Karpas-422 (cell line): ENCODE results near the gene CDX1. TPM values are rescaled to one million over a fixed set of nuclear protein-coding genes. Genes with fewer than 3 reads are reported as not detected.

Experiments
- DNase-seq: peaks from one replicate; pipeline ENCODE4 v3.0.0-alpha.2; 2015
- H2AFZ ChIP-seq: fragments of 200-600 bp; sonication (generic); 2 replicates; pipeline ENCODE4 v1.6.1; 2014; ENCODE audit warnings: antibody characterized with exemption, low read length, mixed read lengths
- H3K27ac ChIP-seq: fragments of 200-600 bp; sonication (generic); 2 replicates; pipeline ENCODE4 v1.5.1; 2014; ENCODE audit warnings: mild to moderate bottlenecking, low read length, moderate library complexity
- H3K27me3 ChIP-seq: fragments of 200-600 bp; sonication (generic); 2 replicates; pipeline ENCODE4 v1.6.1; 2014; ENCODE audit warnings: low read length, mixed read lengths
- H3K36me3 ChIP-seq: fragments of 200-600 bp; sonication (generic); 2 replicates; pipeline ENCODE4 v1.6.1; 2014; ENCODE audit warnings: low read length, mixed read lengths; ENCODE audit not compliant: insufficient read depth
- H3K4me1 ChIP-seq: fragments of 200-600 bp; sonication (generic); 2 replicates; pipeline ENCODE4 v1.6.1; 2014; ENCODE audit warnings: mild to moderate bottlenecking, low read length, mixed read lengths
- H3K4me2 ChIP-seq: fragments of 200-600 bp; sonication (generic); 2 replicates; pipeline ENCODE4 v1.6.1; 2014; ENCODE audit warnings: low read length, low read depth, mild to moderate bottlenecking; ENCODE audit not compliant: poor library complexity, severe bottlenecking
- H3K4me3 ChIP-seq: fragments of 200-600 bp; sonication (generic); 2 replicates; pipeline ENCODE4 v1.5.1; 2014; ENCODE audit warnings: mild to moderate bottlenecking, antibody characterized with exemption, low read length, mixed read lengths
- H3K79me2 ChIP-seq: fragments of 200-600 bp; sonication (generic); 2 replicates; pipeline ENCODE4 v1.6.1; 2014; ENCODE audit warnings: mild to moderate bottlenecking, low read length, mixed read lengths
- H3K9ac ChIP-seq: fragments of 200-600 bp; sonication (generic); 2 replicates; pipeline ENCODE4 v1.6.0; 2014; ENCODE audit warnings: low read length
- H3K9me2 ChIP-seq: fragments of 200-600 bp; sonication (generic), shearing (Covaris generic); replicated peaks from 2 replicates; pipeline ENCODE4 v1.6.0; 2014; ENCODE audit warnings: mild to moderate bottlenecking, low read length, moderate library complexity; ENCODE audit not compliant: insufficient read depth
- H3K9me3 ChIP-seq: fragments of 300-700, 200-600 bp; sonication (generic); 2 replicates; pipeline ENCODE4 v1.6.1; 2014; ENCODE audit warnings: low read length, mixed read lengths
- H4K20me1 ChIP-seq: fragments of 200-600 bp; sonication (generic); 2 replicates; pipeline ENCODE4 v1.6.1; 2014; ENCODE audit warnings: mild to moderate bottlenecking, antibody characterized with exemption, low read length, low read depth; ENCODE audit not compliant: insufficient read depth
- total RNA-seq: library from RNA; depleted of rRNA; stranded (reverse); fragments of >200 nt; shearing (Covaris generic); gene quantifications from 2 replicates; pipeline ENCODE4 v1.2.3, GENCODE V29; 2014; ENCODE audit warnings: low replicate concordance

The CDX1 gene
- total RNA-seq, 1 experiment from 2014 or later = not detected

- Histone ChIP-seq H3K27me3 (no peaks in the 10 kb centered on the region), H3K4me1 (peaks cover 12% of the 10 kb centered on the region), H3K9ac (no peak overlapping the region), H3K9me2 (no peaks in the 10 kb centered on the region), H3K9me3 (no peaks in the 10 kb centered on the region), H3K4me2 (peak overlapping the region; percentile 13), H2AFZ (no peak overlapping the region), H4K20me1 (peaks cover 9% of the 10 kb centered on the region; the same call in 1 of the 2 replicates), H3K27ac (no peak overlapping the region), H3K36me3 (no peaks in the 10 kb centered on the region), H3K4me3 (no peak overlapping the region), H3K79me2 (no peaks in the 10 kb centered on the region)
- DNase-seq = peak; percentile 79
These were observed 11.9 kb upstream of the CDX1 start for GRCh38 chr5:150154618-150155128.

- no peak within 1 kb of the TSS for H3K27ac ChIP-seq
- no peak within 1 kb of the TSS for H3K4me3 ChIP-seq
- no peaks in the 10 kb centered on the region for H3K27me3 ChIP-seq
- no peak within 1 kb of the TSS for H3K9ac ChIP-seq
- H4K20me1 ChIP-seq = peaks cover 16% of the 10 kb centered on the region; the same call in 1 of the 2 replicates
- no peak for DNase-seq
- H3K4me1 ChIP-seq = peaks cover 18% of the 10 kb centered on the region
- peak within 1 kb of the TSS; percentile 13 for H3K4me2 ChIP-seq
- no peaks in the 10 kb centered on the region for H3K9me2 ChIP-seq
- no peaks in the 10 kb centered on the region for H3K36me3 ChIP-seq
- no peaks in the 10 kb centered on the region for H3K79me2 ChIP-seq
- no peaks in the 10 kb centered on the region for H3K9me3 ChIP-seq
- no peak within 1 kb of the TSS for H2AFZ ChIP-seq
These were observed 11.1 kb upstream of the CDX1 start, which contains the start of gene PDGFRB for GRCh38 chr5:150155258-150156026. Gene PDGFRB, minus strand, starts transcription at chr5:150155845. Its CDS starts 18,798 bp downstream, at chr5:150137047.

DNA sequence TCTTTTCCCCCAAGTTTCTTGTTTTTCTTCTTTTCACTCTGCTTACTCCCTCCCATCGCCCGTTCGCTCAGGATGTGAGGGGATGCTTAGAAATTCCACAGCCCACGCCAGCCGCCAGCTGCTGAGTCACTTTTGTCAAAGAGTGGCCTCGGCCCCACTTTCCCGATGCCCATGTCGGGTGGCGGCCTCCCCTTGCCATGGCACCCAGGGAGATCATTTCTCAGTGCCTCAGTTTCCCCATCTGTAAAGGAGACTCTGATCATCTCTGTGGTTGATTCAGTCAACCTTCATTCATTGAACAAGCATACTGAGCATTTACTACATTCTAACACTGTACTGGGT is 10.6 kb upstream of the CDX1 start:
- Histone ChIP-seq H3K4me1 (peaks cover 18% of the 10 kb centered on the region), H4K20me1 (peaks cover 16% of the 10 kb centered on the region; the same call in 1 of the 2 replicates), H3K27ac (no peak overlapping the region), H3K27me3 (no peaks in the 10 kb centered on the region), H3K9ac (no peak overlapping the region), H3K36me3 (no peaks in the 10 kb centered on the region), H3K4me2 (no peak overlapping the region), H3K9me2 (no peaks in the 10 kb centered on the region), H3K4me3 (no peak overlapping the region), H3K79me2 (no peaks in the 10 kb centered on the region), H2AFZ (no peak overlapping the region), H3K9me3 (no peaks in the 10 kb centered on the region)
- no peak for DNase-seq

DNA sequence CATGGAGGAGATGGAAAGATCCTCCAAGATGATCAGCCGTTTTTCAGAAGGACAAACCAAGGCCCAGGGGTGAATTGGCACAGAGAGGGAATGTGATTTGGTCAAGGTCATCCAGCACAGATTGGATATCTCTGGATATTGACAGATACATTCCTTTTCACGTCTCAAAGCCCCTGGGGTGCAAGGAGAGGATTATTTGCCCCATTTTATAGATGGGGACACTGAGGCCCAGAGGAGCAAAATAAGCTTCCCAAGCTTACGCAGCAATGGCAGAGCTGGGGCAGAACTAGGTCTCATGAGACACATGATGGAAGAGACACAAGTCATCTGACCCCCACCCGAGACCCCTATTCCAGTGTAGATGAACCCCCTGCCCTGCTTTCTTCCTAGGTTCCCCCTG is 10.0 kb upstream of the CDX1 start:
- Histone ChIP-seq H3K27me3 (no peaks in the 10 kb centered on the region), H3K4me3 (no peak overlapping the region), H3K9me2 (no peaks in the 10 kb centered on the region), H3K27ac (no peak overlapping the region), H3K79me2 (no peaks in the 10 kb centered on the region), H4K20me1 (peaks cover 16% of the 10 kb centered on the region; the same call in 1 of the 2 replicates), H3K9ac (no peak overlapping the region), H3K4me2 (no peak overlapping the region), H3K9me3 (no peaks in the 10 kb centered on the region), H2AFZ (no peak overlapping the region), H3K36me3 (no peaks in the 10 kb centered on the region), H3K4me1 (peaks cover 20% of the 10 kb centered on the region)
- DNase-seq = no peak

DNA sequence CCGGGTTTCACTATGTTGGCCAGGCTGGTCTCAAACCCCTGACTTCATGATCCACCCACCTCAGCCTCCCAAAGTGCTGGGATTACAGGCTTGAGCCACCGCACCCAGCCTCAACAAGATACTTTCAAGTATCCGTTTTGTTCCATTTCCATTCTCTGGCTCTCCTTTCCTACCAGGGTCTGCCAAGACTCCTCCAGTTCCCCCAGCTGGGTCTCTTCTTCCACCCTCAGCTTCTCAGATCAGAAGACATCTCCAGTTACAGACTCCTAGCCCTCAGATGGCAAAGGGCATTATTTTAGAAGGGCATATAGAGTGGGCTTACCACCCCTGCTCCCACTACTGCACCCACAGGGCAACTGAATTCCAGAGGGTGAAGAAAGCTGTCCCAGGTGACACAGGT is 9.4 kb upstream of the CDX1 start:
- Histone ChIP-seq H3K4me2 (no peak overlapping the region), H3K27me3 (no peaks in the 10 kb centered on the region), H3K9me3 (no peaks in the 10 kb centered on the region), H2AFZ (no peak overlapping the region), H4K20me1 (peaks cover 16% of the 10 kb centered on the region; the same call in 1 of the 2 replicates), H3K9me2 (no peaks in the 10 kb centered on the region), H3K4me1 (peaks cover 20% of the 10 kb centered on the region), H3K27ac (no peak overlapping the region), H3K79me2 (no peaks in the 10 kb centered on the region), H3K4me3 (no peak overlapping the region), H3K9ac (no peak overlapping the region), H3K36me3 (no peaks in the 10 kb centered on the region)
- no peak for DNase-seq

- no peak overlapping the region for H3K4me2 ChIP-seq
- no peaks in the 10 kb centered on the region for H3K27me3 ChIP-seq
- H3K9me2 ChIP-seq = no peaks in the 10 kb centered on the region
- no peak overlapping the region for H3K9ac ChIP-seq
- H3K4me1 ChIP-seq = peaks cover 20% of the 10 kb centered on the region
- no peak overlapping the region for H2AFZ ChIP-seq
- peaks cover 16% of the 10 kb centered on the region; the same call in 1 of the 2 replicates for H4K20me1 ChIP-seq
- no peak overlapping the region for H3K4me3 ChIP-seq
- H3K36me3 ChIP-seq = no peaks in the 10 kb centered on the region
- no peak for DNase-seq
- no peaks in the 10 kb centered on the region for H3K9me3 ChIP-seq
- no peaks in the 10 kb centered on the region for H3K79me2 ChIP-seq
- H3K27ac ChIP-seq = no peak overlapping the region
These were observed 8.2 kb upstream of the CDX1 start for GRCh38 chr5:150158170-150158949.

DNA sequence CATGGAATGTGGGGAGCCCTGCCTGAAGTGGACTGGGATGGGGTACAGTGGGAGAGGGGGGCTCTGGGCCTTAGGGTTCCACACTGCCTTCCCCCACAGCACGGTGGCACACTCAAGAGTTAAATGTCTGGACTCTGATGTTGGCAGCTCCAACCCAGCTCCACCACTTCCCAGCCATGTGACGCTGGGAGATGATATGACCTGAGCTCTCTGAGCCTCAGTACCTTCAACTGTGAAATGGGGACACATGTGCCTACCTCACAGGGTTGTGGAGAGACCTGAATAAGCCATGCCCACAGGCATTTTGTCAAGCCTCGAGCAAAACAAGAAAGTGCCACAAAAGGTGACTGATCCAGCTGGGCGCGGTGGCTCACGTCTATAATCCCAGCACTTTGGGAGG is 7.5 kb upstream of the CDX1 start:
- peaks cover 13% of the 10 kb centered on the region; the same call in 1 of the 2 replicates for H4K20me1 ChIP-seq
- H3K27ac ChIP-seq = no peak overlapping the region
- H3K4me1 ChIP-seq = peaks cover 20% of the 10 kb centered on the region
- no peaks in the 10 kb centered on the region for H3K27me3 ChIP-seq
- no peak overlapping the region for H3K4me3 ChIP-seq
- no peak overlapping the region for H3K9ac ChIP-seq
- H3K4me2 ChIP-seq = no peak overlapping the region
- no peaks in the 10 kb centered on the region for H3K79me2 ChIP-seq
- no peak for DNase-seq
- no peaks in the 10 kb centered on the region for H3K9me2 ChIP-seq
- H2AFZ ChIP-seq = no peak overlapping the region
- no peaks in the 10 kb centered on the region for H3K9me3 ChIP-seq
- no peaks in the 10 kb centered on the region for H3K36me3 ChIP-seq

DNA sequence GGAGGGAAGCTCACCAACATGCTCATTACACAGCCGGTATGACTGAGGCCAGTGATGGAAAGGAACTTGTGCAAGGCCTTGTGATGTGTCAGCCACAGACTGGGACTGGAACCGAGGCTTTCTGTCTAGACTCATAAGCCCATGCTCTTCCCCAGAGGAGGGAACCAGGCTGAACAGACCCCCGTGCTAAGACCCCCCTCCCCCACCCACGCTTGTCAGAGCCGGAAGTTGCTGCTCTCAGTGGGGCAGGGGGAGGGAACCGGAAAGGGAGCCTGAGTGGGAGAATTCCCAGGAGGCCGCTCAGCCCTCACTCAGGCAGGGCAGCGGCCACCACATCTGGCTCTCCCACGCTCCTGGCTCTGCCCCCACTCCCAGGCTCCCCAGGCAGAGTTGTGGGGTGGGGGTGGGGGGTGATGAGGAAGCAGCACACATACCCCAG is 6.8 kb upstream of the CDX1 start:
- no peak overlapping the region for H3K27ac ChIP-seq
- no peak overlapping the region for H3K9ac ChIP-seq
- H3K9me2 ChIP-seq = no peaks in the 10 kb centered on the region
- H3K36me3 ChIP-seq = no peaks in the 10 kb centered on the region
- peak; percentile 51 for DNase-seq
- H3K79me2 ChIP-seq = no peaks in the 10 kb centered on the region
- H3K4me1 ChIP-seq = peaks cover 15% of the 10 kb centered on the region
- no peak overlapping the region for H3K4me3 ChIP-seq
- no peaks in the 10 kb centered on the region for H3K27me3 ChIP-seq
- peaks cover 12% of the 10 kb centered on the region; the same call in 1 of the 2 replicates for H4K20me1 ChIP-seq
- no peak overlapping the region for H3K4me2 ChIP-seq
- no peaks in the 10 kb centered on the region for H3K9me3 ChIP-seq
- no peak overlapping the region for H2AFZ ChIP-seq
